SK-N-MC (cell line): Measurements from ENCODE around the gene EZH1.
A peak's percentile ranks its signal among the peaks of the same experiment; 100 is the strongest.
"Not testable (repeated sequence)": the region's sequence is repeated elsewhere in the genome, so short reads cannot be mapped to it uniquely, and the experiment has no call there.

Source experiments
- DNase-seq: peaks from one replicate; pipeline ENCODE4 v3.0.0-alpha.2; 2011; ENCODE audit warnings: low read depth, low spot score
- H3K27ac ChIP-seq: fragments of 200-600 bp; sonication (generic); 2 replicates; pipeline ENCODE4 v1.5.1; 2016; ENCODE audit warnings: mixed run types
- H3K36me3 ChIP-seq: fragments of 200-600 bp; sonication (generic); 2 replicates; pipeline ENCODE4 v1.6.1; 2017; ENCODE audit warnings: antibody characterized with exemption, low read length, mixed read lengths; ENCODE audit not compliant: insufficient read depth
- H3K4me3 ChIP-seq: fragments of 200-600 bp; sonication (generic); 2 replicates; pipeline ENCODE4 v1.5.1; 2016
- H3K9ac ChIP-seq: fragments of 200-600 bp; sonication (generic); 2 replicates; pipeline ENCODE4 v1.8.0; 2017; ENCODE audit warnings: mixed run types, mixed read lengths; ENCODE audit not compliant: insufficient read length
- H3K9me3 ChIP-seq: fragments of 200-600 bp; sonication (generic); 2 replicates; pipeline ENCODE4 v1.6.1; 2017; ENCODE audit warnings: low read depth, mild to moderate bottlenecking, antibody characterized with exemption, low read length, moderate library complexity, mixed read lengths
- EZH2 ChIP-seq: fragments of 200-600 bp; sonication (generic); IDR thresholded peaks from one replicate; pipeline ENCODE4 v1.6.1; 2017; ENCODE audit warnings: antibody characterized with exemption
- FOXP2 ChIP-seq: optimal IDR thresholded peaks from 2 replicates; pipeline ENCODE3; 2011; ENCODE audit warnings: mild to moderate bottlenecking, moderate library complexity; ENCODE audit not compliant: insufficient read depth; ENCODE audit errors: extremely low read length, control extremely low read depth
- POLR2AphosphoS5 ChIP-seq: IDR thresholded peaks from 2 replicates; pipeline ENCODE4 v1.6.1; 2012; ENCODE audit warnings: mild to moderate bottlenecking, low read depth, low read length, borderline replicate concordance

EZH1 gene

GRCh38 chr17:42744283-42744805, 496 bp downstream of the EZH1 start:
- peak overlapping the region; percentile 34; the same call in 1 of the 2 replicates for H3K27ac ChIP-seq
- no peak for TF ChIP-seq POLR2AphosphoS5
- no peak for TF ChIP-seq EZH2
- no peak for TF ChIP-seq FOXP2
- no peaks in the 10 kb centered on the region for H3K9me3 ChIP-seq
- DNase-seq = no peak
- H3K4me3 ChIP-seq = peak overlapping the region; percentile 86
- peak overlapping the region; percentile 82 for H3K9ac ChIP-seq
- no peaks in the 10 kb centered on the region for H3K36me3 ChIP-seq

DNA sequence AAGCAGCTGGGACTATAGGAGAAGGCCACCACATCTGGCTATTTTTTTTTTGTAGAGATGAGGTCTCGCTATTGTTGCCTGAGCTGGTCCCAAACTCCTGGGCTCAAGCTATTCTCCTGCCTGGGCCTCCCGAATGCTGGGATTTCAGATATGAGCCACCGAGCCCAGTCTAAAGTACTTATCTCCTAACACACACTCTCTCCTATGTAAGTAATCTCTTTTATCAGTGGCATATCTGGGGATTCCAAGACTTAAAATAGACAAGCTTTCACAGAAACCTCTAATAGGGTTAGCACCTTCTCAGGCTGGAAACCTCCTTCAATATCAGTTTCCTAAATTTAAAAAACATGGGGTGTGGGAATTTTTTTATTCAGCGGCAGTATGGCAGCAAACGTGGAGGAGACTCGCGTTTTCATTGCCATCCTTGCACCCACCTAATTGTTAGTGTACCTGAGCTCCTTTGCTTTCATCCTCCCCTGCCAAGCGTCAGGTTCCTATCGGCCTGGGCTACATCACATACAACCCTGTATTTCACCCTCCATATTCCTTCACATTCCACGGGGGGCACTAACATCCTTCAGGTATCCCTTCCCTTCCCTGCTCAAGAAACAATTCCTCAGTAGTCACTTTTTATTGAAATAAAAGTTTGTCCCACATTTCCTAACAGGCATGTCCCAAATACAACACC, 1.1 kb downstream of the EZH1 start:
- TF ChIP-seq FOXP2 (no peak), POLR2AphosphoS5 (no peak), EZH2 (no peak)
- Histone ChIP-seq H3K4me3 (peak overlapping the region; percentile 86), H3K27ac (0 out of 2 replicates have a peak overlapping the region, but pooled peaks have one; percentile 34), H3K9me3 (no peaks in the 10 kb centered on the region), H3K9ac (peak overlapping the region; percentile 82), H3K36me3 (no peaks in the 10 kb centered on the region)
- no peak for DNase-seq

DNA sequence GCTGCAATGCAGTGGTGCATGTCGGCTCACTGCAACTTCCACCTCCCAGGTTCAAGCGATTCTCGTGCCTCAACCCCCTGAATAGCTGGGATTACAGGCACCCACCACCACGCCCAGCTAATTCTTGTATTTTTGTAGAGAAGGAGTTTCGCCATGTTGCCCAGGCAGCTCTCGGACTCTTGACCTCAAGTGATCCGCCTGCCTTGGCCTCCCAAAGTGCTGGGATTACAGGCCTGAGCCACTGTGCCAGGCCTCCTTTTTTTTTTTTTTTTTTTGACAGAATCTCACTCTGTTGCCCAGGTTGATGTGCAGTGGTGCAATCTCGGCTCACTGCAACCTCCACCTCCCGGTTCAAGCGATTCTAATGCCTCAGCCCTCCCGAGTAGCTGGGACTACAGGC, 1.9 kb downstream of the EZH1 start:
- not testable (repeated sequence) for H3K9me3 ChIP-seq, H3K36me3 ChIP-seq, H3K4me3 ChIP-seq, H3K27ac ChIP-seq, DNase-seq, H3K9ac ChIP-seq

DNA sequence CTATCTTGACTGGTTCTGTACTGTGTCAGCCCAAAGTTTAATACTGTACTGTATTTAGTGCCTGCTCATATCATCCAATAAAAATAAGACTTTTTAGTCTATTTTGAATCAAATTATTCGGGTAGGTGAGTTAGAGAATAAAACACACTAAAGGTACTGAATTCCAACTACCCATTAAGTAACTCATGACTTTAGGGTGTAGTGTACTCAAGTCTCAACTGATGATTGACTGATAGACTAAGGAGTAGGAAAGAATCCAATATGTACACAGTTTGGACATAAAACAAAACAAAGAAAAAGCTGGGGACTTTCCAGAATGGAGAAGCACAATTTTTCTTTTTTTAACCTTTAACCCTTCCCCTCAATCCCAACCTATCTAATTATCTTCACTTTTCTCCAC, 4.1 kb downstream of the EZH1 start:
- TF ChIP-seq POLR2AphosphoS5 (no peak), EZH2 (no peak), FOXP2 (no peak)
- no peak for DNase-seq
- no peak overlapping the region for H3K27ac ChIP-seq

DNA sequence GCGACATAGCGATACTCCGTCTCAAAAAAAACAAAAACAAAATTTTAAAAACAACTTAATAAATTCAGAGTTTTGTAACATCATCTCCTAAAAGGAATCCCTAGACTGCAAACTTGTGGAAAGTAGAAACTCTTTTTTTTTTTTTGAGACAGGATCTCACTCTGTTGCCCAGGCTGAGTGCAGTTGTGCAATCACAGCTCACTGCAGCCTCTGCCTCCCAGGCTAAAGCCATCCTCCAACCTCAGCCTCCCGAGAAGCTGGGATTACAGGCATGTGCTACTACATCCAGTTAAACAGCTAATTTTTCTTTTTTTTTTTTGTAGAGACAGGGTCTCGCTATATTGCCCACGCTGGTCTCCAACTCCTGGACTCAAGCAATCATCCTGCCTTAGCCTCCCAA, 19.7 kb downstream of the EZH1 start:
- no peaks in the 10 kb centered on the region for H3K9me3 ChIP-seq
- DNase-seq = no peak
- TF ChIP-seq EZH2 = no peak
- no peak for TF ChIP-seq POLR2AphosphoS5
- no peak for TF ChIP-seq FOXP2
- no peak overlapping the region for H3K27ac ChIP-seq
- H3K4me3 ChIP-seq = no peak overlapping the region
- H3K9ac ChIP-seq = no peak overlapping the region
- peaks cover 56% of the 10 kb centered on the region for H3K36me3 ChIP-seq

More for the DNA sequence above, 4.1 kb downstream of the EZH1 start:
- no peaks in the 10 kb centered on the region for H3K9me3 ChIP-seq
- H3K9ac ChIP-seq = no peak overlapping the region
- no peaks in the 10 kb centered on the region for H3K36me3 ChIP-seq
- H3K4me3 ChIP-seq = no peak overlapping the region

DNA sequence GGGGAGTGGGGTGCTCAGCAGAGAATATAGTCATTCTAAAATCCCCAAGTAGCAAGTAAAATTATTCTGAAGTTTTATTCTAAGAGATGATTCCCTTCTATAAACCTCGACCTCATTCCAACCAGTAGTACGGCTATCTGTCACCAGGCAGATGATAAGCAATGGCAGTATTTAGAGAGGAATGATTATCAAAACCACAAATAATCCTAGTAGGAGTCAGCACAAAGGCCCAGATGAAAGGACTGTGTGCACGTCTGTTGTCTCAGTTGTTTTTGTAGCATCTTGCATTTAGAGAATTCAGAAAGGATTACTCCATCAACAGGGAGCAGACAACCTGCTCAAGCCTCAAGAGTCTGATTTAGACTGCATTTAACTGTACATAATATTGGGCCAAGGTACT, 21.2 kb downstream of the EZH1 start:
- Histone ChIP-seq H3K27ac (no peak overlapping the region), H3K4me3 (no peak overlapping the region), H3K36me3 (peaks cover 58% of the 10 kb centered on the region), H3K9me3 (no peaks in the 10 kb centered on the region), H3K9ac (no peak overlapping the region)
- TF ChIP-seq FOXP2 = no peak
- no peak for TF ChIP-seq EZH2
- TF ChIP-seq POLR2AphosphoS5 = no peak
- DNase-seq = no peak

GRCh38 chr17:42720996-42721583, 23.8 kb downstream of the EZH1 start:
- no peak for TF ChIP-seq EZH2
- TF ChIP-seq FOXP2 = no peak
- TF ChIP-seq POLR2AphosphoS5 = no peak
- no peak overlapping the region for H3K4me3 ChIP-seq
- DNase-seq = no peak
- no peaks in the 10 kb centered on the region for H3K9me3 ChIP-seq
- no peak overlapping the region for H3K27ac ChIP-seq
- no peak overlapping the region for H3K9ac ChIP-seq
- peaks cover 72% of the 10 kb centered on the region for H3K36me3 ChIP-seq

DNA sequence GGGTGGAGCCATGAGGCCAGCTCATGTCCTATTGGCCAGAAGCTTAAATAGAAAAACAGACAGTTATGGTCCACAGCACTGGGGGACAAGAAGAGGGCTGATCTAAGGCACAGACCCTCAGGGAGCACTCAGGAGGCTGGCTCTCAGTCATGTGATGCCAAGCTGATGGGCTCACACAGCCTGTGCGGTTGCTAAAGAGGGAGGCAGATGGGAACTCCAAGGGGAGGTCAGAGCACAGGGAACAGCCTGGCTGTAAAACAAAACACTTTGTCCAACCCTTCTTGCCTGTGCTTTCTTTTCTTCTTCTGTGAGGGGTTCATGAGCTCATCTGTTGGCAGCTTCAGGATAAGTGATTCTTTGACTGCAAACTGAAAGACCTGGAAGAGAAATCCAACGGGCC, 35.3 kb downstream of the EZH1 start:
- H3K9ac ChIP-seq = no peak overlapping the region
- TF ChIP-seq POLR2AphosphoS5 = no peak
- no peak for TF ChIP-seq FOXP2
- no peak for TF ChIP-seq EZH2
- no peaks in the 10 kb centered on the region for H3K9me3 ChIP-seq
- no peak for DNase-seq
- no peak overlapping the region for H3K4me3 ChIP-seq
- no peak overlapping the region for H3K27ac ChIP-seq
- H3K36me3 ChIP-seq = peaks cover 88% of the 10 kb centered on the region
